Sigmoid colon (tissue), 7 donors: ENCODE results near the gene EIF4A3. TPM values are rescaled to one million over a fixed set of nuclear protein-coding genes. Genes with fewer than 3 reads are reported as not detected.

ENCODE experiments used
- DNase-seq: peaks from one replicate; pipeline ENCODE4 v3.0.0-alpha.2; 2019
- H3K27ac ChIP-seq, 4 donors: fragments of 200-600 bp; sonication (generic); one replicate each; pipeline ENCODE4 v1.5.1; 2016 to 2019; ENCODE audit warnings: mild to moderate bottlenecking in 1 of 4
- H3K27me3 ChIP-seq, 3 donors: fragments of 200-600 bp; sonication (generic); one replicate each; pipeline ENCODE4 v1.5.1; 2019; ENCODE audit warnings: mild to moderate bottlenecking in 1 of 3
- H3K36me3 ChIP-seq, 4 donors: fragments of 200-600 bp; sonication (generic); one replicate each; pipeline ENCODE4 v1.5.1; 2016 to 2019
- H3K4me1 ChIP-seq, 4 donors: fragments of 200-600 bp; sonication (generic); one replicate each; pipeline ENCODE4 v1.5.1; 2017 to 2019
- H3K4me3 ChIP-seq, 4 donors: fragments of 200-600 bp; sonication (generic); one replicate each; pipeline ENCODE4 v1.5.1; 2017 to 2019; ENCODE audit warnings: mild to moderate bottlenecking in 2 of 4, moderate library complexity in 1 of 4
- H3K9me3 ChIP-seq, 4 donors: fragments of 200-600 bp in 3 of 4; sonication (generic) in 3 of 4; one replicate each; pipeline versions ENCODE4 v1.5.1 to v1.6.1; 2013 to 2019
- EP300 ChIP-seq, 4 donors: sonication (generic); formaldehyde crosslinking; IDR thresholded peaks; one replicate each; pipeline ENCODE4 v1.6.1; 2017; ENCODE audit warnings: antibody characterized with exemption in 4 of 4
- POLR2A ChIP-seq, 2 donors: fragments of 450-650 bp; IDR thresholded peaks; one replicate each; pipeline ENCODE4 v1.6.1; 2016; ENCODE audit warnings: antibody characterized with exemption in 2 of 2, mild to moderate bottlenecking in 2 of 2, moderate library complexity in 2 of 2
- POLR2AphosphoS5 ChIP-seq, 4 donors: sonication (generic); formaldehyde crosslinking; IDR thresholded peaks; one replicate each; pipeline ENCODE4 v1.6.1; 2017; ENCODE audit warnings: antibody characterized with exemption in 4 of 4
- WGBS, 2 donors: extraction: QIAGEN DNeasy Blood & Tissue Kit; methylation state at CpG; one replicate each; pipeline ENCODE4 v1.1.7; 2013; 5-methylcytosine and 5-hydroxymethylcytosine counted together
- intact Hi-C: fragments of 100-400 bp; cut with DNase I; formaldehyde crosslinking; loops from one replicate; pipeline ENCODE4 v1.15.1; 2023
- polyA plus RNA-seq, 3 donors: library from polyadenylated mRNA; stranded (reverse); fragments of 200-250 nt; gene quantifications; one replicate each; pipeline ENCODE4 v1.2.3, GENCODE V29; 2013
- total RNA-seq, 4 donors: library from RNA; depleted of rRNA; stranded (reverse); fragments of >200 nt; gene quantifications; one replicate each; pipeline ENCODE4 v1.1.0, GENCODE V29; 2016
- TF ChIP-seq, protein P1 (sequence below), 4 experiments: fragments of 450-650 bp in 3 of 4; fragments of 200-600 bp in 1 of 4; IDR thresholded peaks; one replicate each; pipeline ENCODE4 v1.5.1; 2016 to 2019; ENCODE audit warnings: antibody characterized with exemption in 4 of 4, mild to moderate bottlenecking in 3 of 4, moderate library complexity in 2 of 4
- donor health status: healthy with polysubstance abuse.
- donor health status: Bipolar disorder and iron deficiency.
- donor health status: healthy.

EIF4A3 gene
- total and polyA plus RNA-seq, 7 donors, result 26.6 to 97.1 (median 45.1) TPM

- no peaks in the 10 kb centered on the region for H3K36me3 ChIP-seq
- peaks cover 0 to 23% (median 12%) of the 10 kb centered on the region in 3 donors for H3K27me3 ChIP-seq
- H3K27ac ChIP-seq, result no peak overlapping the region
- no peak overlapping the region for H3K4me3 ChIP-seq
- TF ChIP-seq POLR2A (IDR thresholded peaks at IDR 0.05), result no peak
- no peak for TF ChIP-seq EP300 (IDR thresholded peaks at IDR 0.05)
- TF ChIP-seq, protein P1, sequence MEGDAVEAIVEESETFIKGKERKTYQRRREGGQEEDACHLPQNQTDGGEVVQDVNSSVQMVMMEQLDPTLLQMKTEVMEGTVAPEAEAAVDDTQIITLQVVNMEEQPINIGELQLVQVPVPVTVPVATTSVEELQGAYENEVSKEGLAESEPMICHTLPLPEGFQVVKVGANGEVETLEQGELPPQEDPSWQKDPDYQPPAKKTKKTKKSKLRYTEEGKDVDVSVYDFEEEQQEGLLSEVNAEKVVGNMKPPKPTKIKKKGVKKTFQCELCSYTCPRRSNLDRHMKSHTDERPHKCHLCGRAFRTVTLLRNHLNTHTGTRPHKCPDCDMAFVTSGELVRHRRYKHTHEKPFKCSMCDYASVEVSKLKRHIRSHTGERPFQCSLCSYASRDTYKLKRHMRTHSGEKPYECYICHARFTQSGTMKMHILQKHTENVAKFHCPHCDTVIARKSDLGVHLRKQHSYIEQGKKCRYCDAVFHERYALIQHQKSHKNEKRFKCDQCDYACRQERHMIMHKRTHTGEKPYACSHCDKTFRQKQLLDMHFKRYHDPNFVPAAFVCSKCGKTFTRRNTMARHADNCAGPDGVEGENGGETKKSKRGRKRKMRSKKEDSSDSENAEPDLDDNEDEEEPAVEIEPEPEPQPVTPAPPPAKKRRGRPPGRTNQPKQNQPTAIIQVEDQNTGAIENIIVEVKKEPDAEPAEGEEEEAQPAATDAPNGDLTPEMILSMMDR (IDR thresholded peaks at IDR 0.05), result no peak
- no peak for TF ChIP-seq POLR2AphosphoS5 (IDR thresholded peaks at IDR 0.05)
- no peaks in the 10 kb centered on the region for H3K4me1 ChIP-seq
- 41 to 62% methylated on average over 29 of the region's 29 CpGs for WGBS, 2 donors
- no peak for DNase-seq
- intact Hi-C loops, result loop anchor here (10.0 kb wide), 1 partner anchor 173 kb away; no protein-coding TSS in a partner anchor
- H3K9me3 ChIP-seq, result no peaks in the 10 kb centered on the region
These were observed 45.1 kb upstream of the EIF4A3 start for GRCh38 chr17:80191865-80192661.

DNA sequence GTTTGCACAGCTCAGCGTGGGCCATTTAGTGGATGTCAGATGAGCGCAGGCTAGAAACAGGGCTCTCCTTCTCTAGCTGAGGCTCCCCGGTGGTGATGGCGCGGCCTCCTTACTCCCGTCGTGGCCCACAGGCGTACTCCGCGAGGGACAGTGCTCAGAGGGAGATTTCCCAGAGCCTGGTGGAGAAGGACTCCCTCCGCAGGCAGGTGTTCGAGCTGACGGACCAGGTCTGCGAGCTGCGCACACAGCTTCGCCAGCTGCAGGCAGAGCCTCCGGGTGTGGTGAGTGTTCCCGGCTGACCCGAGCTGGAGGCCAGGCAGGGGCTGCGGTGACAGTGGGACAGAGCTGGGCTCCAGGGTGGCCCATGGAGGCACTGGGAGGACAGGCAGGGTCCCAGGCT, 44.3 kb upstream of the EIF4A3 start:
- H3K27ac ChIP-seq, result no peak overlapping the region
- intact Hi-C loops, result loop anchor here (10.0 kb wide), 1 partner anchor 174 kb away; no protein-coding TSS in a partner anchor
- DNase-seq, result no peak
- H3K27me3 ChIP-seq, result peaks cover 0 to 23% (median 12%) of the 10 kb centered on the region in 3 donors
- H3K36me3 ChIP-seq, result no peaks in the 10 kb centered on the region
- no peaks in the 10 kb centered on the region for H3K4me1 ChIP-seq
- TF ChIP-seq POLR2A (IDR thresholded peaks at IDR 0.05) (no peak), POLR2AphosphoS5 (IDR thresholded peaks at IDR 0.05) (no peak), EP300 (IDR thresholded peaks at IDR 0.05) (no peak)
- TF ChIP-seq, protein P1 (IDR thresholded peaks at IDR 0.05), result no peak
- H3K4me3 ChIP-seq, result no peak overlapping the region
- WGBS, 2 donors, result 86 to 87% methylated on average over 20 of the region's 20 CpGs
- H3K9me3 ChIP-seq, result no peaks in the 10 kb centered on the region

DNA sequence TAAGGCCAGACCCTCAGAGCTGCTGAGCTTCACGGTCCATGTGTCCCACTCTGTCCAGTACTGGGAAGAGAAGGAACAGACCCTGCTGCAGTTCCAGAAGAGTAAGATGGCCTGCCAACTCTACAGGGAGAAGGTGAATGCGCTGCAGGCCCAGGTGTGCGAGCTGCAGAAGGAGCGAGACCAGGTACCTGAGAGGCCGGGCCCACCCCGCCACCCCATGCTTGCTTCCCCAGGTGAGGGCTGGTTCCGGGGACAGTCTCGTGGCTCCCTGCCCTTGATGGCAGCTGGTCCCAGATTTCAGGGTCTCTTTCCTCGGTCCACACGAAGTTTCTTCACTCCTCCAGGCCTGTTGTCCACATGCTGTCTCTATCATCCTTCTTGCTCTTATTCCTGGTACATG, 43.8 kb upstream of the EIF4A3 start:
- Histone ChIP-seq H3K27me3 (peaks cover 0 to 23% (median 9%) of the 10 kb centered on the region in 3 donors), H3K36me3 (no peaks in the 10 kb centered on the region), H3K9me3 (no peaks in the 10 kb centered on the region), H3K27ac (no peak overlapping the region), H3K4me1 (no peaks in the 10 kb centered on the region), H3K4me3 (no peak overlapping the region)
- WGBS, 2 donors, result 93 to 94% methylated on average over 10 of the region's 10 CpGs
- intact Hi-C loops, result loop anchor here (10.0 kb wide), 1 partner anchor 174 kb away; no protein-coding TSS in a partner anchor
- TF ChIP-seq EP300 (IDR thresholded peaks at IDR 0.05), result no peak
- no peak for TF ChIP-seq POLR2AphosphoS5 (IDR thresholded peaks at IDR 0.05)
- TF ChIP-seq, protein P1 (IDR thresholded peaks at IDR 0.05), result no peak
- no peak for TF ChIP-seq POLR2A (IDR thresholded peaks at IDR 0.05)
- no peak for DNase-seq

DNA sequence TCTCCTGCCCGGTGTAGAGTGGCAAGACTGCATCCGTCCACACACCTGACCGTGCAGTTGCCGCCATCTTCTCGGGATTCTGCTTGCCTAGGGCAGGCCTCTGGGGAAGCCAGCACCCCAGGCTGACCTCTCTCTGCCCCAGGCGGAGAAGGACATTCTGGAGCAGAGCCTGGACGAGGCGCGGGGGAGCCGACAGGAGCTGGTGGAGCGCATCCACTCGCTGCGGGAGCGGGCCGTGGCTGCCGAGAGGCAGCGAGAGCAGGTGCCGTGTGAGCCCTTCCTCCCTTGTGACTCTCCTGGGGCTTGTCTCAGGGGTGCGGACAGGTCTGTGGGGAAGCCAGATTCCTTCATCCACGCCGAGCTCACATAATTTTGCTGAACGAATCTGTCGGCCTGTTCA, 42.7 kb upstream of the EIF4A3 start:
- H3K27me3 ChIP-seq, result peaks cover 0 to 15% (median 0%) of the 10 kb centered on the region in 3 donors
- H3K9me3 ChIP-seq, result no peaks in the 10 kb centered on the region
- H3K27ac ChIP-seq, result no peak overlapping the region
- 94 to 95% methylated on average over 23 of the region's 23 CpGs for WGBS, 2 donors
- no peak for DNase-seq
- H3K4me3 ChIP-seq, result no peak overlapping the region
- TF ChIP-seq EP300 (IDR thresholded peaks at IDR 0.05) (no peak), POLR2AphosphoS5 (IDR thresholded peaks at IDR 0.05) (no peak)
- intact Hi-C loops, result loop anchor here (10.0 kb wide), 1 partner anchor 175 kb away; no protein-coding TSS in a partner anchor
- H3K4me1 ChIP-seq, result no peaks in the 10 kb centered on the region
- no peaks in the 10 kb centered on the region for H3K36me3 ChIP-seq

DNA sequence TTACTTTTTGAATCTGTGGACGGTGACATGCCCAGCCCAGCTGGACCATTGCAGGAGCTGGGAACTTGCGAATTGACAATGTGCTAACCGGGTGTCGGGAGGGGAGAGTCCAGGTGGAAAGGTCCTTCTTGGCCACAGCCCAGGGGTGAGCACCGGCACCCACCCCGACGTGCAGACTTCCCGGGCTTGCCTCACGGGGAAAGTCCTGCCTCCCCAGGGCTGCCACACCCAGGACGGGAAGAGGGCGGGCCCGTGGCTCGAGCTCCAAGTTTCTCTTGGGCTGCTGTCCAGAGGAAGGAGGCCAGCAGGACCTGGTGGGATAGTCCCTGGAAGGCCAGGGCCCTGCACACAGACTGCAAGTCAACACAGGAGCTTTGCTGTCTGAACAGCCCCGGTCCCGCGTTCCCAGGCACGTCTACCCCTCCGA, 40.6 kb upstream of the EIF4A3 start:
- TF ChIP-seq POLR2A (IDR thresholded peaks at IDR 0.05) (no peak), POLR2AphosphoS5 (IDR thresholded peaks at IDR 0.05) (no peak), EP300 (IDR thresholded peaks at IDR 0.05) (no peak)
- TF ChIP-seq, protein P1 (IDR thresholded peaks at IDR 0.05), result no peak
- Histone ChIP-seq H3K4me1 (no peaks in the 10 kb centered on the region), H3K4me3 (no peak overlapping the region), H3K27me3 (peaks cover 0 to 5% (median 0%) of the 10 kb centered on the region in 3 donors), H3K27ac (no peak overlapping the region), H3K36me3 (no peaks in the 10 kb centered on the region), H3K9me3 (no peaks in the 10 kb centered on the region)
- 13 to 61% methylated on average over 18 of the region's 18 CpGs for WGBS, 2 donors
- intact Hi-C loops, result no loop called here
- peak; percentile 83 for DNase-seq
